Ectodermal cell (in vitro differentiated cells): Measurements from ENCODE around the gene CMPK2. TPM values are rescaled to one million over a fixed set of nuclear protein-coding genes. Genes with fewer than 3 reads are reported as not detected.

Experiments
- H3K27ac ChIP-seq: 2 replicates; pipeline ENCODE4 v1.7.0; 2013; ENCODE audit warnings: mild to moderate bottlenecking, low read depth, low read length; ENCODE audit not compliant: insufficient read depth, poor library complexity, severe bottlenecking
- H3K27me3 ChIP-seq: 2 replicates; pipeline ENCODE4 v1.7.0; 2013; ENCODE audit warnings: mild to moderate bottlenecking, low read length; ENCODE audit not compliant: insufficient read depth, control insufficient read depth, poor library complexity, severe bottlenecking
- H3K36me3 ChIP-seq: one replicate; pipeline ENCODE4 v1.7.0; 2013; ENCODE audit warnings: low read length; ENCODE audit not compliant: control insufficient read depth, insufficient read depth
- H3K4me1 ChIP-seq: one replicate; pipeline ENCODE4 v1.7.0; 2013; ENCODE audit warnings: low read length; ENCODE audit not compliant: control insufficient read depth, insufficient read depth
- H3K4me3 ChIP-seq: 2 replicates; pipeline ENCODE4 v1.7.0; 2013; ENCODE audit warnings: low read depth, low read length, control low read depth; ENCODE audit not compliant: insufficient read depth
- H3K9me3 ChIP-seq: 2 replicates; pipeline ENCODE4 v1.7.0; 2013; ENCODE audit warnings: mild to moderate bottlenecking, low read length, moderate library complexity; ENCODE audit not compliant: control insufficient read depth
- WGBS, 2 experiments: methylation state at CpG; one replicate each; pipeline ENCODE4 v1.1.7; 2013; ENCODE audit warnings: missing lambda C conversion rate in 2 of 2; 5-methylcytosine and 5-hydroxymethylcytosine counted together
- polyA plus RNA-seq, 4 experiments: library from polyadenylated mRNA; stranded (reverse); fragments of 50-300 nt; gene quantifications; one replicate each; pipeline ENCODE4 v1.2.3, GENCODE V29; 2013

The CMPK2 gene
- polyA plus RNA-seq (2013, experiment 1 of 4) = not detected
- 0.21 TPM for polyA plus RNA-seq (2013, experiment 2 of 4)
- not detected for polyA plus RNA-seq (2013, experiment 3 of 4)
- polyA plus RNA-seq (2013, experiment 4 of 4) = 0.49 TPM

GRCh38 chr2:6865346-6866274, at the start of gene CMPK2:
Gene CMPK2 (minus strand): TSS chr2:6865907. CDS start chr2:6865696, 211 bp downstream.
- Histone ChIP-seq H3K9me3 (no peaks in the 10 kb centered on the region), H3K4me3 (peak within 1 kb of the TSS; percentile 49), H3K36me3 (no peaks in the 10 kb centered on the region), H3K4me1 (no peaks in the 10 kb centered on the region), H3K27me3 (peaks cover 45% of the 10 kb centered on the region), H3K27ac (no peak within 1 kb of the TSS)
- 0 to 1% methylated on average over 115 of the region's 115 CpGs for WGBS, 2 experiments

DNA sequence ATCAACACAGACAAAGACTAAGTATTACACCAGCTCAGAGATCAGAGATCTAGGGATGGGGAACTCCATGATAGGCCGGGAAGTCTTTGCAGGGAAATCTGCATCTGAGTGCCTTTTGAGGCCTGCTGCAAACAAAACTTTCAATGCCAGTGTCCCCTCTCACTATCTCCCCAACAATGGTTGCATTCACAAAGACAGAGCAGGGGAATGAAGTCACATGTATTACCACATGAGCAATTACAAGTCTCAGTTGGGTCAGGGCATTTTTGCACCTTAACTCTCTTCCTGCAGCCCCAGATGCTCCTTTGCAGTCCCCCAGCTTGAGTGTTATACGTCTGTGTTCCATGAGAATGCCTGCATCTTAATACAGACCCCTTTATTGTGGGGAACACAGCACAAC, 49.7 kb upstream of the CMPK2 start:
- 20 to 23% methylated on average over 2 of the region's 2 CpGs for WGBS, 2 experiments
- Histone ChIP-seq H3K4me3 (no peak overlapping the region), H3K9me3 (no peaks in the 10 kb centered on the region), H3K4me1 (peaks cover 7% of the 10 kb centered on the region), H3K36me3 (no peaks in the 10 kb centered on the region), H3K27ac (no peak overlapping the region), H3K27me3 (peaks cover 13% of the 10 kb centered on the region)

- Histone ChIP-seq H3K27me3 (peaks cover 13% of the 10 kb centered on the region), H3K4me3 (no peak overlapping the region), H3K9me3 (no peaks in the 10 kb centered on the region), H3K4me1 (peaks cover 3% of the 10 kb centered on the region), H3K27ac (no peak overlapping the region), H3K36me3 (no peaks in the 10 kb centered on the region)
- 86 to 91% methylated on average over 3 of the region's 3 CpGs for WGBS, 2 experiments
Measured at GRCh38 chr2:6914828-6915227, 49.1 kb upstream of the CMPK2 start.

GRCh38 chr2:6913415-6914157, 47.9 kb upstream of the CMPK2 start:
- 91% methylated on average over 9 of the region's 9 CpGs for WGBS, 2 experiments
- Histone ChIP-seq H3K27me3 (peaks cover 13% of the 10 kb centered on the region), H3K4me3 (no peak overlapping the region), H3K9me3 (no peaks in the 10 kb centered on the region), H3K4me1 (no peaks in the 10 kb centered on the region), H3K27ac (no peak overlapping the region), H3K36me3 (no peaks in the 10 kb centered on the region)

DNA sequence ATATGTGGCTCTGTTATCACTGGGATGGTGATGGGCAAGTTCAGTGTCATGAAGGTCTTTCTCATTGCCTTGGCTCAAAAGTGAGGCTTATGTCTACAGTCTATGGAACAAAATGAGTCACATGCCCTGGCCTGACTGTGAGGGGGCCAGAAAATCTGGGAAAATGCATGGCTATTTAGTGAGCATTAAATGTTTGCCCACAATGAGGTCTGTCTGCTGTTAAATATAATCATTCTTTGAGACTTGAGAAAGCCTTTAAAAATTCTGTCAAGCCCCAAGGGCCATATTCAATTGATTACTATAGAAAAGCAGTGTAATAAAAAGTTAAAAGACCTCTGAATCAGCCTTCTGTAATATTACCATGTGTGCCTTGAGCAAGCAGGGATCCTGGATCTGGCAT, 46.0 kb upstream of the CMPK2 start:
- no peak overlapping the region for H3K27ac ChIP-seq
- H3K4me3 ChIP-seq = no peak overlapping the region
- H3K36me3 ChIP-seq = no peaks in the 10 kb centered on the region
- H3K4me1 ChIP-seq = no peaks in the 10 kb centered on the region
- H3K27me3 ChIP-seq = peaks cover 6% of the 10 kb centered on the region
- no peaks in the 10 kb centered on the region for H3K9me3 ChIP-seq

DNA sequence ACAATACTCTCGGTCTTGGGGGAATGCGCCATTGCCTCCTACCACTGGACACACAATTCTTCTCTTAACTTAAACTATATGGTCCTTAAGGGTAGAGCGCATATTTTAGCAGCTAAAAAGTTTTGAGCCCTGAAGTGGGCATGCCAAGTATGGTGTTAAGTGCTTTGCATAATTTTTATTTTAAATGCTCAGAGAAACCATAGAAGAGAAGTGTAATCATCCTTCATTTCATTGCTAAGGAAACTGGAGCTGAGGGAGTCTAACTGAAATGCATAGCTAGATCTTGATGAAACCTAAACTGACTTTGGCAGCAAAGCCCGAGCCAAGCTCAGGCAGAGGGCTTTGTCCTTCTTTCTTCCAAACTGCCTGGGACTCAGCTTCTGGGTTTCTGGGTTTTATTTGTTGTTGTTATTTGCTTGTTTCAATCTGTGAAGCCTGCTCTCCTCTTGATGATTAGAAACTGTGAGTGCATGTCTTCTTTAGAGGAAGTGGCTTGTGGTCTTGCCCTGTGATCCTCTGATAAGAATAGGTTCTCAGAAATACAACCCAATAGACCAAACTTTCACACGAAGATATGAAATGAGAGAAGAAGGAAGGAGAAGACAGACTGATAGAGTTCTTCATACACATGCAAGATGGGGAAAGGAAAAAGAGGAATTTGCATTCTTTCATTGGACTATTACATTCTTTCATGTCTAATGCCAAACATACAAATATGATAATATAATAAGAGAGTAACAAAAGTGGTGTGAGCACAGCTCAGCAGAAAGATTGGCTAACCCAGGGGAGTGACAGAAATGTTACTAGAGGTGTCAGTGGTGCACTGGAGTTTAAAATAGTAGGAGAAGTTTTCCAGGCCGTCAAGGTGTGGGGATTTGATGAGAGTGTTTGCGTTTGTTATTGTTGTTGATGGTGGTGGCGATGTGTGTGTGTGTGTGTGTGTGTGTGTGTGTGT, 44.0 kb upstream of the CMPK2 start:
- Histone ChIP-seq H3K9me3 (no peaks in the 10 kb centered on the region), H3K27ac (no peak overlapping the region), H3K4me1 (no peaks in the 10 kb centered on the region), H3K4me3 (no peak overlapping the region), H3K36me3 (no peaks in the 10 kb centered on the region), H3K27me3 (no peaks in the 10 kb centered on the region)
- WGBS, 2 experiments = 91 to 94% methylated on average over 8 of the region's 8 CpGs

- H3K9me3 ChIP-seq = no peaks in the 10 kb centered on the region
- no peaks in the 10 kb centered on the region for H3K36me3 ChIP-seq
- H3K4me3 ChIP-seq = no peak overlapping the region
- no peaks in the 10 kb centered on the region for H3K4me1 ChIP-seq
- WGBS, 2 experiments = 87 to 97% methylated on average over 2 of the region's 2 CpGs
- H3K27me3 ChIP-seq = no peaks in the 10 kb centered on the region
- H3K27ac ChIP-seq = no peak overlapping the region
Measured at GRCh38 chr2:6908291-6908690, 42.6 kb upstream of the CMPK2 start.

GRCh38 chr2:6906165-6906741, 40.5 kb upstream of the CMPK2 start:
- no peak overlapping the region for H3K4me3 ChIP-seq
- no peaks in the 10 kb centered on the region for H3K36me3 ChIP-seq
- no peaks in the 10 kb centered on the region for H3K27me3 ChIP-seq
- H3K9me3 ChIP-seq = no peaks in the 10 kb centered on the region
- H3K27ac ChIP-seq = no peak overlapping the region
- H3K4me1 ChIP-seq = no peaks in the 10 kb centered on the region
- 95 to 97% methylated on average over 1 of the region's 1 CpG for WGBS, 2 experiments

GRCh38 chr2:6905668-6906067, 40.0 kb upstream of the CMPK2 start:
- Histone ChIP-seq H3K9me3 (no peaks in the 10 kb centered on the region), H3K27ac (no peak overlapping the region), H3K27me3 (no peaks in the 10 kb centered on the region), H3K4me3 (no peak overlapping the region), H3K4me1 (no peaks in the 10 kb centered on the region), H3K36me3 (no peaks in the 10 kb centered on the region)
- WGBS, 2 experiments = 88% methylated on average over 1 of the region's 1 CpG; no CpG with 5 or more reads in 1 of the 2 experiments
